K562 (cell line): Measurements from ENCODE around the gene NAP1L1. TPM values are rescaled to one million over a fixed set of nuclear protein-coding genes. Genes with fewer than 3 reads are reported as not detected.
A peak's percentile ranks its signal among the peaks of the same experiment; 100 is the strongest.

Experiments used
- BCOR ChIP-seq: fragments of 450-650 bp; IDR thresholded peaks from 2 replicates; pipeline ENCODE4 v1.6.1; 2016
- EWSR1 ChIP-seq: fragments of 450-650 bp; IDR thresholded peaks from 2 replicates; pipeline ENCODE4 v1.6.1; 2018; ENCODE audit warnings: borderline replicate concordance, mild to moderate bottlenecking, low read depth, moderate library complexity; ENCODE audit not compliant: partially characterized antibody
- GTF2F1 ChIP-seq: IDR thresholded peaks from 2 replicates; pipeline ENCODE4 v1.6.1; 2011; ENCODE audit warnings: low read depth, low read length, improper control_type of control experiment
- MBD1 ChIP-seq: fragments of 250-450 bp; sonication (Bioruptor Pico); IDR thresholded peaks from 2 replicates; pipeline ENCODE4 v1.8.0; 2022; ENCODE audit warnings: inconsistent platforms
- NCOA6 ChIP-seq: fragments of 450-650 bp; IDR thresholded peaks from 2 replicates; pipeline ENCODE4 v1.6.1; 2017; ENCODE audit warnings: mild to moderate bottlenecking
- PCBP2 ChIP-seq: fragments of 200-400 bp; formaldehyde crosslinking; IDR thresholded peaks from 2 replicates; pipeline ENCODE4 v1.6.1; 2018; ENCODE audit warnings: low read length, low read depth, mild to moderate bottlenecking, moderate library complexity; ENCODE audit not compliant: poor library complexity, severe bottlenecking
- PML ChIP-seq: IDR thresholded peaks from 2 replicates; pipeline ENCODE4 v1.6.1; 2012; ENCODE audit warnings: low read length, inconsistent platforms
- POLR3A ChIP-seq: IDR thresholded peaks from 2 replicates; pipeline ENCODE4 v1.6.1; 2011; ENCODE audit warnings: borderline replicate concordance, mild to moderate bottlenecking, moderate library complexity; ENCODE audit not compliant: insufficient read length, insufficient read depth; ENCODE audit errors: extremely low read depth
- RAD21 ChIP-seq, 2 experiments: fragments of 250-450 bp in 1 of 2; fragments of 450-650 bp in 1 of 2; sonication (Bioruptor Pico) in 1 of 2; formaldehyde crosslinking in 1 of 2; IDR thresholded peaks in 1 of 2; conservative IDR thresholded peaks in 1 of 2; 2 replicates each; pipeline versions ENCODE4 v1.4.0 to v1.8.0; 2020 to 2022; ENCODE audit warnings: mild to moderate bottlenecking in 2 of 2, moderate library complexity in 1 of 2
- SNIP1 ChIP-seq: fragments of 450-650 bp; IDR thresholded peaks from 2 replicates; pipeline ENCODE4 v1.7.1; 2017; ENCODE audit warnings: low read depth, mild to moderate bottlenecking
- SOX6 ChIP-seq: fragments of 450-650 bp; IDR thresholded peaks from 2 replicates; pipeline ENCODE4 v1.6.1; 2014; ENCODE audit warnings: mild to moderate bottlenecking
- SP2 ChIP-seq: IDR thresholded peaks from 2 replicates; pipeline ENCODE4 v1.6.1; 2011; ENCODE audit warnings: mild to moderate bottlenecking, low read depth, low read length, moderate library complexity; ENCODE audit not compliant: poor library complexity, severe bottlenecking; ENCODE audit errors: extremely low read depth
- ZFPM2 ChIP-seq: fragments of 250-450 bp; sonication (Bioruptor Pico); IDR thresholded peaks from 2 replicates; pipeline ENCODE4 v1.5.1; 2022; ENCODE audit warnings: mild to moderate bottlenecking
- ZNF740 ChIP-seq, 3 experiments: fragments of 200-800 bp in 1 of 3; sonication (Bioruptor generic) in 1 of 3; sonication (generic) in 1 of 3; formaldehyde crosslinking in 1 of 3; IDR thresholded peaks; 2 replicates each; pipeline versions ENCODE4 v1.6.1 to v1.8.0; 2016 to 2022; ENCODE audit warnings: mild to moderate bottlenecking in 2 of 3, missing compliant biosample characterization in 2 of 3, missing genetic modification characterization in 2 of 3, missing genetic modification reagents in 1 of 3
- polyA plus RNA-seq, 8 experiments: library from polyadenylated mRNA; depleted of rRNA in 4 of 8; stranded (reverse) in 5 of 8; unstranded in 3 of 8; fragments of >200 nt; fragmentation: Nextera tagmentation in 2 of 8; fragmentation: Illumina TruSeq in 1 of 8; extraction: Ambion mirVana in 2 of 8; extraction: Trizol in 1 of 8; gene quantifications; 2 replicates each; pipeline versions ENCODE4 v1.2.1 to v1.2.3, GENCODE V29; 2011 to 2014; ENCODE audit warnings: inconsistent platforms in 1 of 8, missing spikeins in 1 of 8
- total RNA-seq, 7 experiments: library from RNA; depleted of rRNA in 6 of 7; stranded (reverse); fragments of >200 nt in 6 of 7; fragmentation: Illumina TruSeq in 2 of 7; extraction: Trizol in 2 of 7; gene quantifications; 2 replicates each; pipeline versions ENCODE4 v1.2.1 to v1.2.3, GENCODE V29; 2011 to 2021; ENCODE audit warnings: low replicate concordance in 1 of 7
- TF ChIP-seq, protein P1 (sequence below): fragments of 200-800 bp; sonication (Bioruptor generic); IDR thresholded peaks from 2 replicates; pipeline ENCODE4 v1.6.1; 2017; ENCODE audit warnings: missing genetic modification characterization, missing compliant biosample characterization
- TF ChIP-seq, protein P2 (sequence below): fragments of 250-450 bp; sonication (Bioruptor Pico); IDR thresholded peaks from 2 replicates; pipeline ENCODE4 v1.8.0; 2021; ENCODE audit warnings: mild to moderate bottlenecking, moderate library complexity
- TF ChIP-seq, protein P3 (sequence below): sonication (generic); formaldehyde crosslinking; IDR thresholded peaks from 2 replicates; pipeline ENCODE4 v1.8.1; 2023; ENCODE audit warnings: mild to moderate bottlenecking, missing genetic modification reagents, moderate library complexity

NAP1L1 gene
- total and polyA plus RNA-seq, 9 of the 15 experiments (the other 6 are each of a cell fraction or from before 2014, with no cell fraction given), result 287 to 747 (median 450) TPM

- peak; percentile 58; the same call in 1 of the 2 replicates for TF ChIP-seq MBD1 (CRISPR knock-in tag)
- TF ChIP-seq, protein P1, sequence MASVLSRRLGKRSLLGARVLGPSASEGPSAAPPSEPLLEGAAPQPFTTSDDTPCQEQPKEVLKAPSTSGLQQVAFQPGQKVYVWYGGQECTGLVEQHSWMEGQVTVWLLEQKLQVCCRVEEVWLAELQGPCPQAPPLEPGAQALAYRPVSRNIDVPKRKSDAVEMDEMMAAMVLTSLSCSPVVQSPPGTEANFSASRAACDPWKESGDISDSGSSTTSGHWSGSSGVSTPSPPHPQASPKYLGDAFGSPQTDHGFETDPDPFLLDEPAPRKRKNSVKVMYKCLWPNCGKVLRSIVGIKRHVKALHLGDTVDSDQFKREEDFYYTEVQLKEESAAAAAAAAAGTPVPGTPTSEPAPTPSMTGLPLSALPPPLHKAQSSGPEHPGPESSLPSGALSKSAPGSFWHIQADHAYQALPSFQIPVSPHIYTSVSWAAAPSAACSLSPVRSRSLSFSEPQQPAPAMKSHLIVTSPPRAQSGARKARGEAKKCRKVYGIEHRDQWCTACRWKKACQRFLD (CRISPR knock-in tag), result no peak
- no peak for TF ChIP-seq GTF2F1
- no peak for TF ChIP-seq SNIP1
- no peak for TF ChIP-seq NCOA6
- TF ChIP-seq, protein P2, sequence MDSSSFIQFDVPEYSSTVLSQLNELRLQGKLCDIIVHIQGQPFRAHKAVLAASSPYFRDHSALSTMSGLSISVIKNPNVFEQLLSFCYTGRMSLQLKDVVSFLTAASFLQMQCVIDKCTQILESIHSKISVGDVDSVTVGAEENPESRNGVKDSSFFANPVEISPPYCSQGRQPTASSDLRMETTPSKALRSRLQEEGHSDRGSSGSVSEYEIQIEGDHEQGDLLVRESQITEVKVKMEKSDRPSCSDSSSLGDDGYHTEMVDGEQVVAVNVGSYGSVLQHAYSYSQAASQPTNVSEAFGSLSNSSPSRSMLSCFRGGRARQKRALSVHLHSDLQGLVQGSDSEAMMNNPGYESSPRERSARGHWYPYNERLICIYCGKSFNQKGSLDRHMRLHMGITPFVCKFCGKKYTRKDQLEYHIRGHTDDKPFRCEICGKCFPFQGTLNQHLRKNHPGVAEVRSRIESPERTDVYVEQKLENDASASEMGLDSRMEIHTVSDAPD (CRISPR knock-in tag), result no peak
- TF ChIP-seq SP2, result no peak
- TF ChIP-seq PCBP2, result no peak
- TF ChIP-seq POLR3A, result no peak
- no peak for TF ChIP-seq BCOR
- peak; percentile 94 to 96 for TF ChIP-seq RAD21 (CRISPR knock-in tag; conservative IDR thresholded peaks at IDR 0.05 in 1 of 2, IDR thresholded peaks at IDR 0.05 in 1 of 2)
- TF ChIP-seq, protein P3, sequence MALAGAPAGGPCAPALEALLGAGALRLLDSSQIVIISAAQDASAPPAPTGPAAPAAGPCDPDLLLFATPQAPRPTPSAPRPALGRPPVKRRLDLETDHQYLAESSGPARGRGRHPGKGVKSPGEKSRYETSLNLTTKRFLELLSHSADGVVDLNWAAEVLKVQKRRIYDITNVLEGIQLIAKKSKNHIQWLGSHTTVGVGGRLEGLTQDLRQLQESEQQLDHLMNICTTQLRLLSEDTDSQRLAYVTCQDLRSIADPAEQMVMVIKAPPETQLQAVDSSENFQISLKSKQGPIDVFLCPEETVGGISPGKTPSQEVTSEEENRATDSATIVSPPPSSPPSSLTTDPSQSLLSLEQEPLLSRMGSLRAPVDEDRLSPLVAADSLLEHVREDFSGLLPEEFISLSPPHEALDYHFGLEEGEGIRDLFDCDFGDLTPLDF (CRISPR knock-in tag), result no peak
- no peak for TF ChIP-seq ZNF740 (CRISPR knock-in tag; IDR thresholded peaks at IDR 0.05)
- TF ChIP-seq ZNF740 (tag; IDR thresholded peaks at IDR 0.05), result no peak
- TF ChIP-seq PML, result 0 out of 2 replicates have a peak, but pooled peaks have one; percentile 15
- no peak for TF ChIP-seq SOX6
- TF ChIP-seq EWSR1, result no peak
- no peak for TF ChIP-seq ZFPM2 (CRISPR knock-in tag)
These were observed 47.1 kb downstream of the NAP1L1 start (continued) for GRCh38 chr12:76037130-76038103.
